CD14-positive monocyte (primary cell): Measurements from ENCODE around the gene LRRK1. TPM values are rescaled to one million over a fixed set of nuclear protein-coding genes. Genes with fewer than 3 reads are reported as not detected.

ENCODE experiments used
- DNase-seq, 3 donors: peaks; one replicate each; pipeline ENCODE4 v3.0.0-alpha.2; 2011 to 2022
- H2AFZ ChIP-seq: 2 replicates; pipeline ENCODE4 v1.6.0; 2012; ENCODE audit warnings: mild to moderate bottlenecking, low read depth, low read length, inconsistent platforms; ENCODE audit not compliant: insufficient read depth, poor library complexity, severe bottlenecking
- H3K27ac ChIP-seq, 2 donors: 1 replicate in 1 of 2; 2 replicates in 1 of 2; pipeline ENCODE4 v1.5.1; 2012 to 2013; ENCODE audit warnings: low read length in 2 of 2, control low read depth in 1 of 2, inconsistent platforms in 1 of 2, low read depth in 1 of 2, mild to moderate bottlenecking in 1 of 2
- H3K27me3 ChIP-seq, 2 donors: one replicate each; pipeline versions ENCODE4 v1.6.0 to v1.6.1; 2011 to 2013; ENCODE audit warnings: low read length in 2 of 2; ENCODE audit not compliant: control insufficient read depth in 2 of 2, insufficient read depth in 2 of 2
- H3K36me3 ChIP-seq, 2 donors: replicated peaks in 1 of 2; 1 replicate in 1 of 2; 2 replicates in 1 of 2; pipeline versions ENCODE4 v1.5.1 to v1.6.1; 2012 to 2013; ENCODE audit warnings: low read length in 2 of 2, control low read depth in 1 of 2, inconsistent platforms in 1 of 2, mild to moderate bottlenecking in 1 of 2; ENCODE audit not compliant: insufficient read depth in 2 of 2, control insufficient read depth in 1 of 2
- H3K4me1 ChIP-seq, 2 donors: 1 replicate in 1 of 2; 2 replicates in 1 of 2; pipeline versions ENCODE4 v1.5.1 to v1.6.1; 2012 to 2013; ENCODE audit warnings: low read length in 2 of 2, control low read depth in 1 of 2, inconsistent platforms in 1 of 2, mild to moderate bottlenecking in 1 of 2, moderate library complexity in 1 of 2; ENCODE audit not compliant: insufficient read depth in 2 of 2, control insufficient read depth in 1 of 2
- H3K4me2 ChIP-seq: replicated peaks from 2 replicates; pipeline ENCODE3; 2012; ENCODE audit warnings: low read length, moderate library complexity, mild to moderate bottlenecking; ENCODE audit not compliant: poor library complexity, severe bottlenecking; ENCODE audit errors: extremely low read depth
- H3K4me3 ChIP-seq, 3 experiments: fragments of 200-600 bp in 1 of 3; sonication (generic) in 1 of 3; replicated peaks in 1 of 3; 1 replicate in 2 of 3; 2 replicates in 1 of 3; pipeline ENCODE4 v1.5.1; 2011 to 2013; ENCODE audit warnings: low read length in 3 of 3, mild to moderate bottlenecking in 3 of 3, control low read depth in 2 of 3, low read depth in 2 of 3, inconsistent platforms in 1 of 3, moderate library complexity in 1 of 3
- H3K79me2 ChIP-seq: 2 replicates; pipeline ENCODE4 v1.6.0; 2012; ENCODE audit warnings: mild to moderate bottlenecking, control low read depth, inconsistent platforms, low read length, moderate library complexity; ENCODE audit not compliant: insufficient read depth
- H3K9ac ChIP-seq: 2 replicates; pipeline ENCODE4 v1.6.0; 2017; ENCODE audit warnings: low read length, mild to moderate bottlenecking; ENCODE audit not compliant: insufficient read depth, poor library complexity, severe bottlenecking
- H3K9me3 ChIP-seq, 2 donors: replicated peaks in 1 of 2; 1 replicate in 1 of 2; 2 replicates in 1 of 2; pipeline versions ENCODE4 v1.5.1 to v1.6.1; 2012 to 2013; ENCODE audit warnings: low read length in 2 of 2, control low read depth in 1 of 2; ENCODE audit not compliant: control insufficient read depth in 1 of 2, insufficient read depth in 1 of 2
- H4K20me1 ChIP-seq: 2 replicates; pipeline ENCODE4 v1.6.0; 2012; ENCODE audit warnings: mild to moderate bottlenecking, low read length, control low read depth, moderate library complexity; ENCODE audit not compliant: insufficient read depth
- H3K27ac Mint-ChIP-seq, 7 donors: one replicate each; pipeline ENCODE4 v1.8.0; 2020; ENCODE audit warnings: mild to moderate bottlenecking in 7 of 7, mixed read lengths in 7 of 7, moderate library complexity in 6 of 7, inconsistent platforms in 2 of 7
- H3K27me3 Mint-ChIP-seq, 3 donors: one replicate each; pipeline ENCODE4 v1.8.0; 2021 to 2022; ENCODE audit warnings: low read depth in 3 of 3, mild to moderate bottlenecking in 3 of 3, mixed read lengths in 3 of 3, moderate library complexity in 3 of 3, inconsistent platforms in 1 of 3
- H3K36me3 Mint-ChIP-seq, 2 donors: one replicate each; pipeline ENCODE4 v1.8.0; 2020; ENCODE audit warnings: mixed read lengths in 2 of 2, inconsistent platforms in 1 of 2, mild to moderate bottlenecking in 1 of 2
- H3K4me1 Mint-ChIP-seq: one replicate; pipeline ENCODE4 v1.8.0; 2020; ENCODE audit warnings: mild to moderate bottlenecking, mixed read lengths
- H3K4me3 Mint-ChIP-seq, 2 donors: one replicate each; pipeline ENCODE4 v1.8.0; 2020; ENCODE audit warnings: mild to moderate bottlenecking in 2 of 2, mixed read lengths in 2 of 2, moderate library complexity in 1 of 2
- H3K9me3 Mint-ChIP-seq, 7 donors: one replicate each; pipeline ENCODE4 v1.8.0; 2020 to 2022; ENCODE audit warnings: mixed read lengths in 7 of 7, mild to moderate bottlenecking in 6 of 7, moderate library complexity in 6 of 7, inconsistent platforms in 2 of 7
- CTCF ChIP-seq: fragments of 200-600 bp; IDR thresholded peaks from one replicate; pipeline ENCODE4 v1.8.0; 2022; ENCODE audit warnings: antibody characterized with exemption, mild to moderate bottlenecking
- WGBS: methylation state at CpG from one replicate; pipeline ENCODE4 v1.1.5; 2013; ENCODE audit warnings: missing lambda C conversion rate; ENCODE audit not compliant: insufficient coverage; 5-methylcytosine and 5-hydroxymethylcytosine counted together
- intact Hi-C, 2 donors: fragments of 100-400 bp; cut with micrococcal nuclease; formaldehyde crosslinking; loops; one replicate each; pipeline versions ENCODE4 v1.15.0 to v1.15.1; 2023
- polyA plus RNA-seq, 3 donors: library from polyadenylated mRNA; depleted of rRNA in 1 of 3; unstranded in 2 of 3; stranded (reverse) in 1 of 3; fragments of 300-500 nt in 2 of 3; fragments of >200 nt in 1 of 3; fragmentation: Illumina TruSeq in 2 of 3; gene quantifications; 1 replicate in 2 of 3; 2 replicates in 1 of 3; pipeline ENCODE4 v1.2.3, GENCODE V29; 2012 to 2021

Gene LRRK1
- polyA plus RNA-seq, 3 donors: 1.7 to 18.9 (median 5.4) TPM

- no peak for TF ChIP-seq CTCF
- H3K9ac ChIP-seq: no peak overlapping the region
- H3K4me3 Mint-ChIP-seq: no peak overlapping the region
- H3K4me3 ChIP-seq: no peak overlapping the region
- peaks cover 25% of the 10 kb centered on the region for H4K20me1 ChIP-seq
- no peak overlapping the region for H3K27ac Mint-ChIP-seq
- no peaks in the 10 kb centered on the region for H3K79me2 ChIP-seq
- peaks cover 80 to 86% of the 10 kb centered on the region in 2 donors for H3K36me3 Mint-ChIP-seq
- DNase-seq: no peak
- peaks cover 47 to 86% of the 10 kb centered on the region in 2 donors for H3K36me3 ChIP-seq
- H3K27me3 ChIP-seq: peaks cover 0 to 2% of the 10 kb centered on the region in 2 donors
- H2AFZ ChIP-seq: no peak overlapping the region
- no peak overlapping the region for H3K4me2 ChIP-seq
- intact Hi-C loops: loop anchor here in 1 of 2 donors (10.0 kb wide), 1 partner anchor 632 kb away; no protein-coding TSS in a partner anchor
- H3K4me1 Mint-ChIP-seq: peaks cover 20% of the 10 kb centered on the region
- no peaks in the 10 kb centered on the region for H3K9me3 ChIP-seq
- H3K4me1 ChIP-seq: peaks cover 15 to 19% of the 10 kb centered on the region in 2 donors
- peaks cover 0 to 3% (median 0%) of the 10 kb centered on the region in 7 donors for H3K9me3 Mint-ChIP-seq
- H3K27me3 Mint-ChIP-seq: peaks cover 7 to 20% (median 10%) of the 10 kb centered on the region in 3 donors
- H3K27ac ChIP-seq: no peak overlapping the region
- WGBS: 96% methylated on average over 6 of the region's 10 CpGs
Observed at GRCh38 chr15:101013201-101013550, 94.0 kb downstream of the LRRK1 start.

- no peak overlapping the region for H3K4me3 Mint-ChIP-seq
- Histone ChIP-seq H3K27me3 (peaks cover 0 to 3% of the 10 kb centered on the region in 2 donors), H3K4me3 (no peak overlapping the region), H3K27ac (no peak overlapping the region), H3K36me3 (peaks cover 47 to 84% of the 10 kb centered on the region in 2 donors), H3K4me2 (no peak overlapping the region), H4K20me1 (peaks cover 24% of the 10 kb centered on the region), H3K79me2 (no peaks in the 10 kb centered on the region), H3K9ac (no peak overlapping the region), H3K4me1 (peaks cover 19 to 20% of the 10 kb centered on the region in 2 donors), H2AFZ (no peak overlapping the region), H3K9me3 (no peaks in the 10 kb centered on the region)
- H3K9me3 Mint-ChIP-seq: peaks cover 0 to 3% (median 0%) of the 10 kb centered on the region in 7 donors
- H3K27me3 Mint-ChIP-seq: peaks cover 7 to 16% (median 8%) of the 10 kb centered on the region in 3 donors
- no peak for DNase-seq
- 85% methylated on average over 11 of the region's 21 CpGs for WGBS
- H3K36me3 Mint-ChIP-seq: peaks cover 81 to 83% of the 10 kb centered on the region in 2 donors
- peaks cover 21% of the 10 kb centered on the region for H3K4me1 Mint-ChIP-seq
- peak overlapping the region in 1 of 7 donors; percentile 1 for H3K27ac Mint-ChIP-seq
- intact Hi-C loops: loop anchor here in 1 of 2 donors (2.0 to 10.0 kb wide), 2 partner anchors 245 to 631 kb away; no protein-coding TSS in a partner anchor
- no peak for TF ChIP-seq CTCF
Observed at GRCh38 chr15:101013769-101014675, 94.9 kb downstream of the LRRK1 start.
